Measurements from ENCODE around the gene FIBIN. TPM values are rescaled to one million over a fixed set of nuclear protein-coding genes. Genes with fewer than 3 reads are reported as not detected.

FIBIN gene
- total RNA-seq, 1 donor from 2014 or later = 1.3 TPM

DNA sequence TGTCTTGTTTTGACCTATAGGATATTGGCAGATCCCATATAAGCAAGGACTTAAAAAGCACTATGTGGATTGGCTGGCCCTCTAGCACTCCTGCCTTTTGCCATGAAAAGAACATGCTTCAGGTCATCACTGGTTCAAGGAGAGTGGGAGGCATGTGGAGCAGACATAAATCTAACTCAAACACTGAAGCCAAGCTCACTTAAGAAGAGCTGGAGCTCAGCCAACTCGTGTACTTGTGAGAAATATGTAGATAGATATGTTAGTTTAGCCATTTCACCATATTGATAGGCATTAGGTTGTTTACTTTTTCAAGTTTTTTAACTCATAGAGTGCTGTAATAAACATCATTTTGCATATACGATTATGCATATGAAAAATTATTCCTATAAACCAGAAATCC, 26.8 kb downstream of the FIBIN start:
- no peak for DNase-seq (ENCODE audit: low read depth)
- no peaks in the 10 kb centered on the region for H3K36me3 ChIP-seq (ENCODE audit: control insufficient read depth, insufficient read depth, low read length)
- no peak overlapping the region for H3K4me3 ChIP-seq (ENCODE audit: low read depth, low read length)
- H3K27me3 ChIP-seq (ENCODE audit: control insufficient read depth, insufficient read depth, low read length) = no peaks in the 10 kb centered on the region
- TF ChIP-seq CTCF (IDR thresholded peaks at IDR 0.05; ENCODE audit: insufficient read depth, low read length, poor library complexity, severe bottlenecking) = no peak

- no peak for TF ChIP-seq CTCF (IDR thresholded peaks at IDR 0.05; ENCODE audit: insufficient read depth, low read length, poor library complexity, severe bottlenecking)
- Histone ChIP-seq H3K36me3 (ENCODE audit: control insufficient read depth, insufficient read depth, low read length) (no peaks in the 10 kb centered on the region), H3K4me3 (ENCODE audit: low read depth, low read length) (no peak overlapping the region), H3K27me3 (ENCODE audit: control insufficient read depth, insufficient read depth, low read length) (no peaks in the 10 kb centered on the region)
- DNase-seq (ENCODE audit: low read depth) = no peak
Measured at GRCh38 chr11:27022659-27023251, 28.8 kb downstream of the FIBIN start.

GRCh38 chr11:27024865-27025264, 31.0 kb downstream of the FIBIN start:
- no peak for TF ChIP-seq CTCF (IDR thresholded peaks at IDR 0.05; ENCODE audit: insufficient read depth, low read length, poor library complexity, severe bottlenecking)
- Histone ChIP-seq H3K27me3 (ENCODE audit: control insufficient read depth, insufficient read depth, low read length) (no peaks in the 10 kb centered on the region), H3K36me3 (ENCODE audit: control insufficient read depth, insufficient read depth, low read length) (no peaks in the 10 kb centered on the region), H3K4me3 (ENCODE audit: low read depth, low read length) (no peak overlapping the region)
- DNase-seq (ENCODE audit: low read depth) = no peak

DNA sequence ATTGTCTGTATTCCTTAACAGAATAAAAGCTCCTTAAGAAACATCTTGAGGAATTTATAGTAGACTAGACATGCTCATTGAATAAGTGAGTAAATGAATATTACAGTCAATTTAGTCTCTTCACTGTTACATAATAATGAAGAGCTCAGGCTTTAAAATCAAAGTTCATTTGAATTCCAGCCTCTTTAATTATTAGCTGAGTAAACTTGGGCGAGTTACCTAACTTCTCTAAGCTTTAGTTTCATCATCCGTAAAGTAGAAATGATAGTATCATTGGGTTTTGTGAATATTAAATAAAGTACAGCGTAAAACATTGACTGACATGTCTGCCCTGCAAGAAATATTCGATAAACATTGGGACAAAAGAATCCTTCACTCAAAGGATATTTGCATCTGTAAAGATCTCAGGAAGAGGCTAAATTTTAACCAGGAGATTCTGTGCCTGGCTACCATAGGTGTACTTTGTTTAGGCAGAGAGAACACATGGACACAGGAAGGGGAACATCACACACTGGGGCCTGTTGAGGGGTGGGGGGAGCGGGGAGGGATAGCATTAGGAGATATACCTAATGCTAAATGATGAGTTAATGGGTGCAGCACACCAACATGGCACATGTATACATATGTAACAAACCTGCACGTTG, 31.5 kb downstream of the FIBIN start:
- H3K4me3 ChIP-seq (ENCODE audit: low read depth, low read length) = no peak overlapping the region
- H3K36me3 ChIP-seq (ENCODE audit: control insufficient read depth, insufficient read depth, low read length) = no peaks in the 10 kb centered on the region
- DNase-seq (ENCODE audit: low read depth) = no peak
- H3K27me3 ChIP-seq (ENCODE audit: control insufficient read depth, insufficient read depth, low read length) = no peaks in the 10 kb centered on the region
- no peak for TF ChIP-seq CTCF (IDR thresholded peaks at IDR 0.05; ENCODE audit: insufficient read depth, low read length, poor library complexity, severe bottlenecking)

- DNase-seq (ENCODE audit: low read depth) = no peak
- Histone ChIP-seq H3K27me3 (ENCODE audit: control insufficient read depth, insufficient read depth, low read length) (no peaks in the 10 kb centered on the region), H3K4me3 (ENCODE audit: low read depth, low read length) (no peak overlapping the region), H3K36me3 (ENCODE audit: control insufficient read depth, insufficient read depth, low read length) (no peaks in the 10 kb centered on the region)
- no peak for TF ChIP-seq CTCF (IDR thresholded peaks at IDR 0.05; ENCODE audit: insufficient read depth, low read length, poor library complexity, severe bottlenecking)
Measured at GRCh38 chr11:27025957-27026733, 32.2 kb downstream of the FIBIN start.
